GM21717 (cell line): Measurements from ENCODE around the gene SSX5.
"Not testable (repeated sequence)": the region's sequence is repeated elsewhere in the genome, so short reads cannot be mapped to it uniquely, and the experiment has no call there.

Source experiments
- ATAC-seq: cut with Tn5 transposase; IDR thresholded peaks from one replicate; pipeline ENCODE4 v1.9.1; 2021; ENCODE audit warnings: mild to moderate bottlenecking, moderate library complexity; ENCODE audit not compliant: unreplicated experiment

The SSX5 gene

DNA sequence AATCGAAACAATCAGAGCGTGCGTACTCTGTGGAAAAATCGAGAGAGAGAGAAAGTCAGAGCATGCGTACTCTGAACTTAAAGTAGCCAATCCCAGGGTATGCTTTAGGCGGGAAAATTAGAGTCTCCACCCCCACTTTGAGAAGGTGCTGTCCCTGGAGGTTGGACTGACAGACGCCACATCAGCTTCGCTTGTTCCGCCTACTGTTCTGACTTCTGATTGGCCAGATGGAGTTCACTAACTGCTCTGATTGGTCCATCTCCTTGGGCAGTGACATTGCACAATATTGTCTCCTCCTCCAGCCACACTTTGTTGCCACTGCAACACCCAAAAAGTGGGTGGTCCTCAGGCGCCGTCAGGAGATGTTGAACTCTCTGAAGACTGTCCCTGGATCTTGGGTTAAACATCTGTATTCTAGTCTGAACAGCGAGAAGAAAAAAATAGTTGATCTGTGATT lies at the start of gene SSX5:
SSX5 (minus strand) TSS at position 51 of the 457 bp plus-strand sequence. CDS start 1,437 bp downstream, outside the sequence.
- no peak for ATAC-seq

DNA sequence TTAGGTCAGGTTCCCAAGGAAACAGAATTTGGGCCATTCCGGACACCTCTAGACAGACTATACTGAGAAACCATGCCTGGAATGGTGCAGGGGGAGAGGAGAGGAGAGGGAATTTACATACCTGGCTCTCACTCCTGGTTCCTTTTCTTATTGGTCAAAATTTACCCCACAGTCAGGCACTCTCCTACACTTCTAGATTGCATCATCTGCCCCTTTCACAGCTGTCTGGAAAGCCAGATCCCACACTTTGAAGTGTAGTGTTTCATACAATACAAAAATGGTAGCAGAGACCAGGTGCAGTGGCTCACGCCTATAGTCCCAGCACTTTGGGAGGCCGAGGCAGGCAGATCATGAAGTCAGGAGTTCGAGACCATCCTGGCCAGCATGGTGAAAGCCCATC lies 27.6 kb upstream of the SSX5 start:
- not testable (repeated sequence) for ATAC-seq

GRCh38 chrX:48214341-48214740 lies 17.7 kb upstream of the SSX5 start:
- not testable (repeated sequence) for ATAC-seq

DNA sequence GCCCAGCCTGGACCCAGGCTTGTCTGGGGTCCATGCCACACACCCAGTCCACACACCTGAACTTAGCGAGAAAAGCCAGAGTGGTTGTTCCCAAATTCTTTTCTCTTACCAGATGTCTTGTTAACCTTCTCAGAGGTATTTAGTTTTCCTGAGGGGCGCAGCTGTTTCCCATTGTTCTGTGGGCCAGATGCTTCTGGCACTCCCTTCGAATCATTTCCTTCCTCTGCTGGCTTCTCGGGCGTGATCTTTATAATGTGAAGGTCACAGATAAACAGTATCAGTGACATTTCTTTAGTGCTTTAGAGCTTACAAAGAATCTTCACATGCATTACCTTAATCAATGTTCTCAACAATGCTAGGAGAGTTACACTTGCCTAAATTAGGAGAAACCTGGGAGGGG lies 6.6 kb downstream of the SSX5 start:
- ATAC-seq: not testable (repeated sequence)

GRCh38 chrX:48181882-48182281 lies 14.7 kb downstream of the SSX5 start:
- ATAC-seq: not testable (repeated sequence)

GRCh38 chrX:48180811-48181210 lies 15.8 kb downstream of the SSX5 start:
- no peak for ATAC-seq

GRCh38 chrX:48179691-48180090 lies 16.9 kb downstream of the SSX5 start:
- no peak for ATAC-seq

- ATAC-seq: not testable (repeated sequence)
These were observed 30.3 kb downstream of the SSX5 start for GRCh38 chrX:48166322-48166721.

GRCh38 chrX:48165241-48165640 lies 31.4 kb downstream of the SSX5 start:
- no peak for ATAC-seq

GRCh38 chrX:48156014-48156413 lies 40.6 kb downstream of the SSX5 start:
- ATAC-seq: no peak

DNA sequence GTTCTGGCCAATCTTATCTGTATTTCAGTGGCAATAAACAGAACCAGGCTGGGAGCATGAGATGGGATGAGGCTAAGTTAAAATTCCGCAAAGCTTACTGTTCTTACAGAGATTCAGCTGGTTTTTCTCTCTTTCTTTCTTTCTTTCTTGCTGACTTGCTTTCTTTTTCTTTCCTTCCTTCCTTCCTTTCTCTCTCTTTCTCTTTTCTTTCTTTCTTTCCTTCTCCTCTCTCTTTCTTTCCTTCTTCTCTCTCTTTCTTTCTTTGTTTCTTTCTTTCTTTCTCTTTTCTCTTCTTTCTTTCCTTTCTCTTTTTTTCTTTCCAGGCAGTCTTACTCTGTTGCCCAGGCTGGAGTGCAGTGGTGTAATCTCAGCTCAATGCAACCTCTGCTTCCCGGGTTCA lies 41.8 kb downstream of the SSX5 start:
- no peak for ATAC-seq

GRCh38 chrX:48153769-48154168 lies 42.8 kb downstream of the SSX5 start:
- ATAC-seq: no peak

GRCh38 chrX:48142697-48143096 lies 53.9 kb downstream of the SSX5 start:
- ATAC-seq: not testable (repeated sequence)

DNA sequence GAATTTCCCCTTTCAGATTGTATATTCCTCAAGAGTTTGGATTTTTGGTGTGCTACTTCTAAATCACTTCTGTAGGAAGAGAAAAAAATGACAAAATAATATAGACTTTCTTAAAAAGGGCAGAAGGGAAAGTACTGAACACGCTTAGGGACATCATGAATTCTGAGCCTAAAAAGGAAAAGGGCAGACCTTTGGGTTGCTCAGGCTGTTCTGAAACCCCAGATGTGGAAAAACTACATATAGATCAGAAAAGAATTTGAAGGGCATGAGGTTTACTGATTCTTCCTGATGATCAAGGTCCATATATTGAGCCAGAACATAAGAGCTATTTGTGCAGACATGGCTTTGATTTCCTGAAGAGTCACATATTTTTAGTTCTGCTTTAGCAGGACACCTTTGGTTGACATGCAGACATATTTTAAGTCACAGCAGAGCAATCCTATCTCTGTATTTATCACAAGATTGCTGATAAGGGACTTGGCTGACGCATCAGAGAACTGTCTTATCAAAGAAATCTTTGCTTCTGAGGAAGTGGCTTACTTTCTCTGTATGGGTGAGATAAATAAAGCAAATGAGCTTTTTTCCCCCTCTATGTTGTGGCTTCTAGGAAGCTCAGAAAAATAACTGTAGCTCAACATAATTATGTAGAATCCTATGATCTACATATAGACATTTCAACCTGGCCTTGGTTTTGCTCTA lies 54.6 kb downstream of the SSX5 start:
- not testable (repeated sequence) for ATAC-seq

DNA sequence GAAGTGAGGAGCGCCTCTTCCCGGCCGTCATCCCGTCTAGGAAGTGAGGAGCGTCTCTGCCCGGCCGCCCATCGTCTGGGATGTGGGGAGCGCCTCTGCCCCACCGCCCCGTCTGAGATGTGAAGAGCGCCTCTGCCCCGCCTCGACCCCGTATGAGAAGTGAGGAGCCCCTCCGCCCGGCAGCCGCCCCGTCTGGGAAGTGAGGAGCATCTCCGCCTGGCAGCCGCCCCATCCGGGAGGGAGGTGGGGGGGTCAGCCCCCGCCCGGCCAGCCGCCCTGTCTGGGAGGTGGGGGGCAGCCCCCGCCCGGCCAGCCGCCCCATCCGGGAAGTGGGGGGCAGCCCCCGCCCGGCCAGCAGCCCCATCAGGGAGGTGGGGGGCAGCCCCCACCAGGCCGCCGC lies 57.5 kb downstream of the SSX5 start:
- ATAC-seq: not testable (repeated sequence)
